Neural cell (in vitro differentiated cells): ENCODE data around the gene AMIGO1. TPM values are rescaled to one million over a fixed set of nuclear protein-coding genes. Genes with fewer than 3 reads are reported as not detected.

Experiments
- H2AFZ ChIP-seq: fragments of 200-600, 300-800 bp; sonication (generic), shearing (Covaris generic); 2 replicates; pipeline ENCODE4 v1.6.0; 2014; ENCODE audit warnings: low read depth, mild to moderate bottlenecking, antibody characterized with exemption, low read length, moderate library complexity
- H3F3A ChIP-seq: fragments of 200-600 bp; shearing (Covaris generic); 2 replicates; pipeline ENCODE4 v1.6.1; 2016; ENCODE audit warnings: mild to moderate bottlenecking, moderate library complexity, mixed read lengths, antibody characterized with exemption, low read length; ENCODE audit not compliant: insufficient read depth, poor library complexity, severe bottlenecking
- H3K27ac ChIP-seq: fragments of 200-600, 300-800 bp; sonication (generic), shearing (Covaris generic); 2 replicates; pipeline ENCODE4 v1.5.1; 2014; ENCODE audit warnings: mild to moderate bottlenecking, low read length, moderate library complexity
- H3K27me3 ChIP-seq: fragments of 300-800, 200-600 bp; sonication (generic), shearing (Covaris generic); 2 replicates; pipeline ENCODE4 v1.6.0; 2014; ENCODE audit warnings: mild to moderate bottlenecking, low read depth, low read length, moderate library complexity; ENCODE audit not compliant: insufficient read depth
- H3K36me3 ChIP-seq: fragments of 300-800, 200-600 bp; sonication (generic), shearing (Covaris generic); 2 replicates; pipeline ENCODE4 v1.5.1; 2014; ENCODE audit warnings: mild to moderate bottlenecking, antibody characterized with exemption, low read length, moderate library complexity; ENCODE audit not compliant: insufficient read depth
- H3K4me2 ChIP-seq: fragments of 300-800, 200-600 bp; sonication (generic), shearing (Covaris generic); 2 replicates; pipeline ENCODE4 v1.6.0; 2014; ENCODE audit warnings: mild to moderate bottlenecking, low read length
- H3K4me3 ChIP-seq: fragments of 300-800, 200-600 bp; sonication (generic), shearing (Covaris generic); 2 replicates; pipeline ENCODE4 v1.5.1; 2014; ENCODE audit warnings: mild to moderate bottlenecking, low read length, moderate library complexity
- H3K79me2 ChIP-seq: fragments of 200-600 bp; shearing (Covaris generic); replicated peaks from 2 replicates; pipeline ENCODE4 v1.6.0; 2014; ENCODE audit warnings: mild to moderate bottlenecking, low read length, moderate library complexity; ENCODE audit not compliant: insufficient read depth
- H3K9ac ChIP-seq: fragments of 300-800, 200-600 bp; sonication (generic), shearing (Covaris generic); 2 replicates; pipeline ENCODE4 v1.6.1; 2016; ENCODE audit warnings: mild to moderate bottlenecking, low read length, mixed read lengths
- H3K9me2 ChIP-seq: fragments of 200-600 bp; shearing (Covaris generic); 2 replicates; pipeline ENCODE4 v1.6.1; 2016; ENCODE audit warnings: mild to moderate bottlenecking, low read length, mixed read lengths; ENCODE audit not compliant: insufficient read depth
- H3K9me3 ChIP-seq: fragments of 200-600, 300-800 bp; sonication (generic), shearing (Covaris generic); 2 replicates; pipeline ENCODE4 v1.6.1; 2016; ENCODE audit warnings: mild to moderate bottlenecking, mixed run types, low read length, moderate library complexity, mixed read lengths
- H4K20me1 ChIP-seq: fragments of 200-600 bp; shearing (Covaris generic); 2 replicates; pipeline ENCODE4 v1.6.1; 2016; ENCODE audit warnings: mild to moderate bottlenecking, mixed run types; ENCODE audit not compliant: insufficient read depth
- EP300 ChIP-seq: fragments of 450-650 bp; conservative IDR thresholded peaks from 2 replicates; pipeline ENCODE4 v1.6.1; 2014; ENCODE audit warnings: antibody characterized with exemption, mild to moderate bottlenecking, moderate library complexity; ENCODE audit not compliant: poor library complexity, severe bottlenecking
- EZH2 ChIP-seq: fragments of 200-600, 300-800 bp; shearing (Covaris generic), sonication (generic); IDR thresholded peaks from 2 replicates; pipeline ENCODE4 v1.6.1; 2014; ENCODE audit warnings: antibody characterized with exemption, low read length, borderline replicate concordance, mild to moderate bottlenecking; ENCODE audit not compliant: insufficient read depth, poor library complexity, severe bottlenecking
- MXI1 ChIP-seq: fragments of 450-650 bp; conservative IDR thresholded peaks from 2 replicates; pipeline ENCODE4 v1.6.1; 2014; ENCODE audit warnings: antibody characterized with exemption, mild to moderate bottlenecking; ENCODE audit not compliant: poor library complexity, severe bottlenecking
- POLR2AphosphoS5 ChIP-seq: IDR thresholded peaks from 2 replicates; pipeline ENCODE4 v1.6.1; 2012
- RAD21 ChIP-seq: fragments of 450-650 bp; conservative IDR thresholded peaks from 2 replicates; pipeline ENCODE4 v1.6.1; 2014; ENCODE audit warnings: antibody characterized with exemption, mild to moderate bottlenecking, moderate library complexity
- REST ChIP-seq: IDR thresholded peaks from 2 replicates; pipeline ENCODE4 v1.6.1; 2012; ENCODE audit warnings: borderline replicate concordance
- SMC3 ChIP-seq: fragments of 450-650 bp; conservative IDR thresholded peaks from 2 replicates; pipeline ENCODE4 v1.6.1; 2014; ENCODE audit warnings: antibody characterized with exemption, mild to moderate bottlenecking, moderate library complexity; ENCODE audit not compliant: poor library complexity
- TAF1 ChIP-seq: IDR thresholded peaks from 2 replicates; pipeline ENCODE4 v1.6.1; 2012; ENCODE audit warnings: low read depth
- polyA plus RNA-seq: library from polyadenylated mRNA; depleted of rRNA; stranded (reverse); fragments of >200 nt; gene quantifications from 2 replicates; pipeline ENCODE4 v1.2.3, GENCODE V29; 2014
- TF ChIP-seq, protein P1 (sequence below): fragments of 450-650 bp; IDR thresholded peaks from 2 replicates; pipeline ENCODE4 v1.5.1; 2014; ENCODE audit warnings: antibody characterized with exemption, mild to moderate bottlenecking, moderate library complexity; ENCODE audit not compliant: poor library complexity, severe bottlenecking

The AMIGO1 gene
- polyA plus RNA-seq, 1 donor from 2014 or later: 12.6 TPM

GRCh38 chr1:109547463-109548320 lies 38.2 kb upstream of the AMIGO1 start:
- Histone ChIP-seq H3K79me2 (peaks cover 43% of the 10 kb centered on the region), H3K9me3 (no peaks in the 10 kb centered on the region), H3F3A (peaks cover 4% of the 10 kb centered on the region), H3K9me2 (no peaks in the 10 kb centered on the region), H3K27me3 (no peaks in the 10 kb centered on the region), H4K20me1 (no peaks in the 10 kb centered on the region), H3K4me2 (peak overlapping the region; percentile 97), H3K4me3 (peak overlapping the region; percentile 94), H3K27ac (peak overlapping the region; percentile 95), H3K9ac (peak overlapping the region; percentile 95), H2AFZ (peak overlapping the region; percentile 70), H3K36me3 (no peaks in the 10 kb centered on the region)
- TF ChIP-seq EP300 (no peak), EZH2 (no peak), MXI1 (no peak), REST (no peak), RAD21 (no peak), SMC3 (no peak)
- TF ChIP-seq, protein P1, sequence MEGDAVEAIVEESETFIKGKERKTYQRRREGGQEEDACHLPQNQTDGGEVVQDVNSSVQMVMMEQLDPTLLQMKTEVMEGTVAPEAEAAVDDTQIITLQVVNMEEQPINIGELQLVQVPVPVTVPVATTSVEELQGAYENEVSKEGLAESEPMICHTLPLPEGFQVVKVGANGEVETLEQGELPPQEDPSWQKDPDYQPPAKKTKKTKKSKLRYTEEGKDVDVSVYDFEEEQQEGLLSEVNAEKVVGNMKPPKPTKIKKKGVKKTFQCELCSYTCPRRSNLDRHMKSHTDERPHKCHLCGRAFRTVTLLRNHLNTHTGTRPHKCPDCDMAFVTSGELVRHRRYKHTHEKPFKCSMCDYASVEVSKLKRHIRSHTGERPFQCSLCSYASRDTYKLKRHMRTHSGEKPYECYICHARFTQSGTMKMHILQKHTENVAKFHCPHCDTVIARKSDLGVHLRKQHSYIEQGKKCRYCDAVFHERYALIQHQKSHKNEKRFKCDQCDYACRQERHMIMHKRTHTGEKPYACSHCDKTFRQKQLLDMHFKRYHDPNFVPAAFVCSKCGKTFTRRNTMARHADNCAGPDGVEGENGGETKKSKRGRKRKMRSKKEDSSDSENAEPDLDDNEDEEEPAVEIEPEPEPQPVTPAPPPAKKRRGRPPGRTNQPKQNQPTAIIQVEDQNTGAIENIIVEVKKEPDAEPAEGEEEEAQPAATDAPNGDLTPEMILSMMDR: no peak

GRCh38 chr1:109546311-109547109 lies 37.0 kb upstream of the AMIGO1 start:
- H3K36me3 ChIP-seq: no peaks in the 10 kb centered on the region
- peak overlapping the region; percentile 94 for H3K4me3 ChIP-seq
- peak overlapping the region; percentile 64 for H3K4me2 ChIP-seq
- peak overlapping the region; percentile 55 for H3K27ac ChIP-seq
- no peaks in the 10 kb centered on the region for H3K27me3 ChIP-seq
- H3K9ac ChIP-seq: peak overlapping the region; percentile 34
- H3F3A ChIP-seq: peaks cover 4% of the 10 kb centered on the region
- no peaks in the 10 kb centered on the region for H4K20me1 ChIP-seq
- TF ChIP-seq MXI1 (peak; percentile 33), POLR2AphosphoS5 (no peak), SMC3 (peak; percentile 97), RAD21 (peak; percentile 96), TAF1 (no peak), EZH2 (no peak), EP300 (no peak), REST (no peak)
- TF ChIP-seq, protein P1: peak; percentile 96
- peak overlapping the region; percentile 78 for H2AFZ ChIP-seq
- H3K9me3 ChIP-seq: no peaks in the 10 kb centered on the region
- H3K79me2 ChIP-seq: peaks cover 31% of the 10 kb centered on the region
- no peaks in the 10 kb centered on the region for H3K9me2 ChIP-seq
